PC-3 (cell line): ENCODE measurements around the gene ABHD2. TPM values are rescaled to one million over a fixed set of nuclear protein-coding genes. Genes with fewer than 3 reads are reported as not detected.

Experiments used
- ATAC-seq: fragments of 200-7000 bp; cut with Tn5 transposase; 2 replicates; pipeline ENCODE4 v1.9.1; 2020; ENCODE audit warnings: mild to moderate bottlenecking, moderate library complexity
- BruUV-seq: library from RNA; stranded (reverse); fragments of 400-500 nt; replicated peaks from 2 replicates; lab custom pipeline; 2021; lab: Mats Ljungman, UMichigan
- CTCF ChIA-PET: fragments of 300-600 bp; sonication (Branson Sonifier 250); formaldehyde crosslinking; loops from one replicate; lab custom pipeline; 2022; ENCODE audit warnings: antibody characterized with exemption; lab: Charles Lee
- POLR2A ChIA-PET: fragments of 300-600 bp; sonication (Branson Sonifier 250); formaldehyde crosslinking; loops from one replicate; lab custom pipeline; 2022; ENCODE audit warnings: antibody characterized with exemption; ENCODE audit not compliant: unreplicated experiment; lab: Charles Lee
- DNase-seq: peaks from one replicate; pipeline ENCODE4 v3.0.0-alpha.2; 2015
- H2AFZ ChIP-seq: fragments of 300-600 bp; sonication (generic); 2 replicates; pipeline ENCODE4 v1.6.0; 2016; ENCODE audit warnings: antibody characterized with exemption, low read length
- H3F3A ChIP-seq: fragments of 300-600 bp; sonication (generic); one replicate; pipeline ENCODE4 v1.6.0; 2017; ENCODE audit warnings: antibody characterized with exemption, low read length, control low read depth, mild to moderate bottlenecking; ENCODE audit not compliant: unreplicated experiment
- H3K27ac ChIP-seq: fragments of 300-600 bp; sonication (generic); 2 replicates; pipeline ENCODE4 v1.5.1; 2016; ENCODE audit warnings: mild to moderate bottlenecking, low read length
- H3K27me3 ChIP-seq: fragments of 300-600 bp; sonication (generic); 2 replicates; pipeline ENCODE4 v1.6.1; 2016; ENCODE audit warnings: low read length, mixed read lengths
- H3K36me3 ChIP-seq: fragments of 300-600 bp; sonication (generic); 2 replicates; pipeline ENCODE4 v1.6.1; 2016; ENCODE audit warnings: low read depth, mixed run types, low read length, mixed read lengths
- H3K4me1 ChIP-seq: fragments of 300-600 bp; sonication (generic); 2 replicates; pipeline ENCODE4 v1.5.1; 2016; ENCODE audit warnings: low read length; ENCODE audit not compliant: insufficient read depth
- H3K4me2 ChIP-seq: fragments of 300-600 bp; sonication (generic); 2 replicates; pipeline ENCODE4 v1.6.0; 2016; ENCODE audit warnings: low read length
- H3K4me3 ChIP-seq: fragments of 300-600 bp; sonication (generic); 2 replicates; pipeline ENCODE4 v1.5.1; 2016; ENCODE audit warnings: mild to moderate bottlenecking, low read length, mixed read lengths
- H3K79me2 ChIP-seq: fragments of 300-600 bp; sonication (generic); 2 replicates; pipeline ENCODE4 v1.6.1; 2017; ENCODE audit warnings: low read length, mixed read lengths
- H3K9ac ChIP-seq: fragments of 300-600 bp; sonication (generic); 2 replicates; pipeline ENCODE4 v1.6.0; 2016; ENCODE audit warnings: mild to moderate bottlenecking, low read length
- H3K9me2 ChIP-seq: fragments of 300-600 bp; sonication (generic); replicated peaks from 2 replicates; pipeline ENCODE4 v1.6.1; 2016; ENCODE audit warnings: mixed run types, low read length, mixed read lengths
- H3K9me3 ChIP-seq: fragments of 300-600 bp; sonication (generic); 2 replicates; pipeline ENCODE4 v1.6.1; 2016; ENCODE audit warnings: low read length, mixed read lengths
- H4K20me1 ChIP-seq: fragments of 300-600 bp; sonication (generic); 2 replicates; pipeline ENCODE4 v1.6.1; 2016; ENCODE audit warnings: low read length, mixed read lengths
- CTCF ChIP-seq: fragments of 300-600 bp; sonication (generic); conservative IDR thresholded peaks from 2 replicates; pipeline ENCODE4 v1.5.1; 2017; ENCODE audit warnings: antibody characterized with exemption, low read depth, mild to moderate bottlenecking, low read length
- EZH2 ChIP-seq: fragments of 300-600 bp; sonication (generic); IDR thresholded peaks from one replicate; pipeline ENCODE4 v1.6.1; 2017; ENCODE audit warnings: antibody characterized with exemption, mild to moderate bottlenecking, low read length; ENCODE audit not compliant: unreplicated experiment
- EZH2phosphoT487 ChIP-seq: fragments of 300-600 bp; sonication (generic); IDR thresholded peaks from 2 replicates; pipeline ENCODE4 v1.6.1; 2018; ENCODE audit warnings: mild to moderate bottlenecking, antibody characterized with exemption, low read length, borderline replicate concordance
- intact Hi-C: fragments of 100-400 bp; cut with micrococcal nuclease; formaldehyde crosslinking; loops from 2 replicates; pipeline ENCODE4 v1.9.0; 2023
- total RNA-seq: library from RNA; depleted of rRNA; stranded (reverse); fragments of >200 nt; gene quantifications from 2 replicates; pipeline ENCODE4 v1.2.3, GENCODE V29; 2014

ABHD2 gene
- total RNA-seq, 1 experiment from 2014 or later: 34.0 TPM

- intact Hi-C loops: no loop called here
- no peaks in the 10 kb centered on the region for H3K9me3 ChIP-seq
- DNase-seq (no peak), ATAC-seq (no peak)
- POLR2A ChIA-PET: no interaction called here
- no peak overlapping the region for H3K9ac ChIP-seq
- H3K36me3 ChIP-seq: no peaks in the 10 kb centered on the region
- CTCF ChIA-PET: no interaction called here
- H3K4me1 ChIP-seq: no peaks in the 10 kb centered on the region
- BruUV-seq: no TSS peak
- H2AFZ ChIP-seq: no peak overlapping the region
- no peaks in the 10 kb centered on the region for H3F3A ChIP-seq
- H4K20me1 ChIP-seq: no peaks in the 10 kb centered on the region
- H3K4me3 ChIP-seq: no peak overlapping the region
- H3K27me3 ChIP-seq: no peaks in the 10 kb centered on the region
- no peak overlapping the region for H3K4me2 ChIP-seq
- H3K79me2 ChIP-seq: no peaks in the 10 kb centered on the region
- H3K27ac ChIP-seq: no peak overlapping the region
- no peak for TF ChIP-seq CTCF
- TF ChIP-seq EZH2: no peak
- TF ChIP-seq EZH2phosphoT487: no peak
- no peaks in the 10 kb centered on the region for H3K9me2 ChIP-seq
These were observed 127.4 kb downstream of the ABHD2 start for GRCh38 chr15:89215627-89216026.

- TF ChIP-seq CTCF (no peak), EZH2 (no peak), EZH2phosphoT487 (no peak)
- intact Hi-C loops: no loop called here
- Histone ChIP-seq H3K9ac (no peak overlapping the region), H3K9me2 (no peaks in the 10 kb centered on the region), H3F3A (no peaks in the 10 kb centered on the region), H3K4me2 (no peak overlapping the region), H3K27ac (no peak overlapping the region), H4K20me1 (no peaks in the 10 kb centered on the region), H3K4me1 (no peaks in the 10 kb centered on the region), H3K79me2 (no peaks in the 10 kb centered on the region), H3K4me3 (no peak overlapping the region), H2AFZ (no peak overlapping the region), H3K36me3 (no peaks in the 10 kb centered on the region), H3K9me3 (no peaks in the 10 kb centered on the region), H3K27me3 (no peaks in the 10 kb centered on the region)
- no TSS peak for BruUV-seq
- CTCF ChIA-PET: no interaction called here
- DNase-seq: no peak
- POLR2A ChIA-PET: no interaction called here
- no peak for ATAC-seq
These were observed 128.8 kb downstream of the ABHD2 start for GRCh38 chr15:89217031-89217430.

- Histone ChIP-seq H3K9me2 (no peaks in the 10 kb centered on the region), H3K4me1 (no peaks in the 10 kb centered on the region), H4K20me1 (no peaks in the 10 kb centered on the region), H2AFZ (no peak overlapping the region), H3K27me3 (no peaks in the 10 kb centered on the region), H3F3A (no peaks in the 10 kb centered on the region), H3K9me3 (no peaks in the 10 kb centered on the region), H3K4me3 (no peak overlapping the region), H3K79me2 (no peaks in the 10 kb centered on the region), H3K27ac (no peak overlapping the region), H3K9ac (no peak overlapping the region), H3K4me2 (no peak overlapping the region), H3K36me3 (no peaks in the 10 kb centered on the region)
- BruUV-seq: no TSS peak
- intact Hi-C loops: no loop called here
- DNase-seq (no peak), ATAC-seq (no peak)
- ChIA-PET POLR2A (no interaction called here), CTCF (no interaction called here)
- TF ChIP-seq EZH2phosphoT487 (no peak), CTCF (no peak), EZH2 (no peak)
These were observed 129.6 kb downstream of the ABHD2 start for GRCh38 chr15:89217686-89218376.
